Lung microvascular endothelial cell (primary cell): ENCODE data around the gene EVI5. TPM values are rescaled to one million over a fixed set of nuclear protein-coding genes. Genes with fewer than 3 reads are reported as not detected.
A peak's percentile ranks its signal among the peaks of the same experiment; 100 is the strongest.
"Not testable (repeated sequence)": the region's sequence is repeated elsewhere in the genome, so short reads cannot be mapped to it uniquely, and the experiment has no call there.

Experiments
- DNase-seq, 2 donors: peaks; one replicate each; pipeline versions ENCODE4 v3.0.0 to v3.0.0-alpha.2; 2010; ENCODE audit warnings: low read depth in 2 of 2
- total RNA-seq: library from RNA; depleted of rRNA; stranded (reverse); fragments of >200 nt; gene quantifications from 2 replicates; pipeline ENCODE4 v1.2.1, GENCODE V29; 2014

EVI5 gene
- total RNA-seq, 1 donor from 2014 or later = 19.8 TPM

- DNase-seq = no peak
Observed at GRCh38 chr1:92527670-92528069, 257.2 kb downstream of the EVI5 start.

- DNase-seq = not testable (repeated sequence)
Observed at GRCh38 chr1:92524944-92525590, 259.8 kb downstream of the EVI5 start.

- no peak for DNase-seq
Observed at GRCh38 chr1:92519043-92519442, 265.9 kb downstream of the EVI5 start.

- no peak for DNase-seq
Observed at GRCh38 chr1:92516574-92516973, 268.3 kb downstream of the EVI5 start.

GRCh38 chr1:92515796-92516201, 269.1 kb downstream of the EVI5 start:
- no peak for DNase-seq

GRCh38 chr1:92511541-92511940, 273.4 kb downstream of the EVI5 start:
- DNase-seq = no peak

GRCh38 chr1:92509619-92510018, 275.3 kb downstream of the EVI5 start:
- DNase-seq = no peak

- no peak for DNase-seq
Observed at GRCh38 chr1:92505015-92505692, 279.8 kb downstream of the EVI5 start.

- DNase-seq = no peak
Observed at GRCh38 chr1:92504291-92505014, 280.5 kb downstream of the EVI5 start.

GRCh38 chr1:92503926-92504285, 281.0 kb downstream of the EVI5 start:
- DNase-seq = no peak

- DNase-seq = no peak
Observed at GRCh38 chr1:92503043-92503925, 281.6 kb downstream of the EVI5 start.

- peak in 1 of 2 donors; percentile 20 for DNase-seq
Observed at GRCh38 chr1:92502247-92502646, 282.7 kb downstream of the EVI5 start.

- DNase-seq = no peak
Observed at GRCh38 chr1:92500552-92500951, 284.4 kb downstream of the EVI5 start.

GRCh38 chr1:92495392-92496063, 289.4 kb downstream of the EVI5 start:
- DNase-seq = no peak

GRCh38 chr1:92494485-92495141, 290.3 kb downstream of the EVI5 start:
- no peak for DNase-seq

GRCh38 chr1:92493139-92493538, 291.8 kb downstream of the EVI5 start:
- no peak for DNase-seq

- no peak for DNase-seq
Observed at GRCh38 chr1:92488832-92489231, 296.1 kb downstream of the EVI5 start.

GRCh38 chr1:92488416-92488815, 296.5 kb downstream of the EVI5 start:
- DNase-seq = no peak

- DNase-seq = no peak
Observed at GRCh38 chr1:92487078-92487605, 297.8 kb downstream of the EVI5 start.
